GM11168 (cell line): Measurements from ENCODE around the gene FAT4.

Experiments
- in situ Hi-C: fragments of 300-500 bp; cut with MboI; formaldehyde crosslinking; loops from one replicate; pipeline ENCODE4 v1.12.0; 2022; ENCODE audit warnings: low sequenced_read_pairs; ENCODE audit not compliant: unreplicated experiment

FAT4 gene

DNA sequence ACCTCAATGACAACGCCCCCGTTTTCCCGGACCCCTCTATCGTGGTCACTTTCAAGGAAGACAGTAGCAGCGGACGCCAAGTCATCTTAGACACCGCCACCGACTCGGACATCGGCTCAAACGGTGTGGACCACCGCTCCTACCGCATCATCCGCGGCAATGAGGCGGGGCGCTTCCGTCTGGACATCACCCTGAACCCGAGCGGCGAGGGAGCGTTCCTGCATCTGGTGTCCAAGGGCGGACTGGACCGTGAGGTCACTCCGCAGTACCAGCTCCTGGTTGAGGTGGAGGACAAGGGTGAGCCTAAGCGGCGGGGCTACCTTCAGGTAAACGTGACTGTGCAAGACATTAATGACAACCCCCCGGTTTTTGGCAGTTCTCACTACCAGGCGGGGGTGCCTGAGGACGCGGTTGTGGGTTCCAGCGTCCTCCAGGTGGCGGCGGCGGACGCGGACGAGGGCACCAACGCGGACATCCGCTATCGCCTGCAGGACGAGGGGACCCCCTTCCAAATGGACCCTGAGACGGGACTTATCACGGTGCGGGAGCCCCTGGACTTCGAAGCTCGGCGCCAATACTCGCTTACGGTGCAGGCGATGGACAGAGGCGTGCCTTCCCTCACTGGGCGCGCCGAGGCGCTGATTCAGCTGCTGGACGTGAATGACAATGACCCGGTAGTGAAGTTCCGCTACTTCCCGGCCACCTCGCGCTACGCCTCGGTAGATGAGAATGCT, 2.2 kb downstream of the FAT4 start:
- in situ Hi-C loops: no loop called here

DNA sequence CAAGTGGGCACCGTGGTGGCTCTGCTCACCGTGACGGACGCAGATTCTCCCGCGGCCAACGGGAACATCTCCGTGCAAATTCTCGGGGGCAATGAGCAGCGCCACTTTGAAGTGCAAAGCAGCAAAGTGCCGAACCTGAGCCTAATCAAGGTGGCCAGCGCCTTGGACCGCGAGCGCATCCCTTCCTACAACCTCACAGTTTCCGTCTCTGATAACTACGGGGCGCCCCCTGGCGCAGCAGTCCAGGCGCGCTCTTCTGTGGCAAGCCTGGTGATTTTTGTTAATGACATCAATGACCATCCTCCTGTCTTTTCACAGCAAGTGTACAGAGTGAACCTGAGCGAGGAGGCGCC, 2.7 kb downstream of the FAT4 start:
- in situ Hi-C loops: no loop called here

- in situ Hi-C loops: no loop called here
These were observed 4.6 kb downstream of the FAT4 start for GRCh38 chr4:125319311-125319710.

GRCh38 chr4:125321709-125322365, 7.1 kb downstream of the FAT4 start:
- in situ Hi-C loops: no loop called here

GRCh38 chr4:125322366-125322730, 7.6 kb downstream of the FAT4 start:
- in situ Hi-C loops: no loop called here

- in situ Hi-C loops: no loop called here
These were observed 8.9 kb downstream of the FAT4 start for GRCh38 chr4:125323654-125324053.

DNA sequence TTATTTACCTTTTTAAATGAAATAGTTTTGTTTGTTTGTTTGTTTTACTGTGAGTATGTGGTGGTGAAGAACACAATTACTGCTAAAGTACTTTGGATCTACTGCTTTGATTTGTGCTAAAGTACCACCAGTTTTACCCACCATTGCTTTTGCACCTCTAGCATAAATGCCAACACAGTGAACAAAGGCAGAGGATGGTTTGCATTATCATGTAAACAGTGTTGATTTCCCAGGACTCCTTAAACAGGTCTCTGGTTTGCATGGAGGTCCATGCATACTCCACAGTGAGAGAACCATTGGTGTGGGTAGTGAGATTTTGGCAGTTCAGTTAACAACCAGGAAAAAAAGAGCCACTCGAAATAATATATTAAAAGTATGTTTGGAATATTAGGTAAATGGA, 11.0 kb downstream of the FAT4 start:
- in situ Hi-C loops: no loop called here

GRCh38 chr4:125331116-125331515, 16.4 kb downstream of the FAT4 start:
- in situ Hi-C loops: no loop called here

- in situ Hi-C loops: no loop called here
These were observed 20.2 kb downstream of the FAT4 start for GRCh38 chr4:125334926-125335325.

DNA sequence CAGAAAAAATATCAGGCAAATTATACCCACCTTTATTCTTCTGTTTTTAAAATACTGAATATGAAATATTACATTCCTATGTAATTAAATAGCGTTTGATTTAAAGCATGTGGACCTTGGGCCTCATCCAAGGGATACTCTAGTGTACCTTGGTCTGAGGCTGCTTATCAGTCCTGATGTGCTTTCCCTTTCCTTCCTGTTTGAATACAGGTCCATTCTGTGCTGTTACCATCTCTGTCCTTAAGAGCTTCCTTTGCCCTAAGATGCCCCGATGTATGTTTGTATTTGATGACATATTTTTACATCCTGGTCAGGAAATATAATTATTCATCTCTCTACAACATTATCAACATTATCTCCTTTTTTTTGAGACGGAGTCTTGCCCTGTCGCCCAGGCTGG, 24.1 kb downstream of the FAT4 start:
- in situ Hi-C loops: no loop called here

- in situ Hi-C loops: no loop called here
These were observed 29.4 kb downstream of the FAT4 start for GRCh38 chr4:125344198-125344597.

DNA sequence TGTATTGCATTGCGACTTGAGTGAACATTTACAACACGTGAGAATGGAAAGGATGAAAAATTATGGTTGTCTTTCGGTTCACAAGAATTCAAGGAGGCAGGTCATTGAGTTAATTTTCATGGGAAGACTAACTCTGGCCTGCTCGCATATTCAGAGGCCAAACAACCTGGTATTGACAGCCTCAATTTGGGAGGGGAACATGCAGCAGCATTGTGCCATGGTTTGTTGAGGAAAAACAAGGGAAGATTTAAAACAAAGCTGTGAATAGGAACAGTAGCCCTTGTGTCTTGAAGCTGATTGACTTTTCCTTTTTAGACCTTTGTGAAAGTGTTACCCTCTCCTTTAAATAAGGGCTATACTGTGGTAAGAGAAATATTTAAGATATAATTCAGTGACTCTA, 31.9 kb downstream of the FAT4 start:
- in situ Hi-C loops: no loop called here

DNA sequence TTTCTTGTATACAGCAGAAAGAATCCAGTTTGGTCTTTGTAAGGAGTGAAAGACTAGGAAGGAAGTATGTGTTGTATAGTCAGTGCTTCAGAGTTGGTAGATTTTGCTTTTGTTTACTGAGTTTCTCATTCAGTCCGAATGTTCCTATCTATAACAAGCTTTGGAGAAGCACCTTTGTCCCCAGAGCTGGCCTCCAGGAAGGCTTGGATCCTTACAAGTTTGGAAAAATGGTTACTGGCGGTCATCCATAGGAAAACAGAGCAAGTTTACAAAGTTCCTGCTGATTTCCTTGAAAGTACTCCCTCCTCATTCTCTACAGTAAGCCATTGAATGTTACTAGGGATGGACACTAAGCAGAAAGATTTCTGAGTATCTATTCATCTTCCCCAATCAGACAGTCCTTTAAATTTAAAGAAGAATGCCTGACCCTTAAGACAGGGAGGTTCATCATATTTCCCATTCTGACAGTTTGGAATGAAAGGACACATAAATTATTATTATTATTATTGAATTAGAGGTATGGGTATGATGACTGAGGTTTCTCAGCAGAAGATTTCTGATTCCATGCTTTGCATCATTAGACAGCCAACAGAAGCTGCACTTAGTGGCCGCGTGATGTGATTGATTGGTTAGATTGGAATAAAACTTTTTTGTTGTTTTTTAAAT, 35.8 kb downstream of the FAT4 start:
- in situ Hi-C loops: no loop called here

GRCh38 chr4:125352521-125352920, 37.8 kb downstream of the FAT4 start:
- in situ Hi-C loops: no loop called here

- in situ Hi-C loops: no loop called here
These were observed 38.4 kb downstream of the FAT4 start for GRCh38 chr4:125353131-125353530.

DNA sequence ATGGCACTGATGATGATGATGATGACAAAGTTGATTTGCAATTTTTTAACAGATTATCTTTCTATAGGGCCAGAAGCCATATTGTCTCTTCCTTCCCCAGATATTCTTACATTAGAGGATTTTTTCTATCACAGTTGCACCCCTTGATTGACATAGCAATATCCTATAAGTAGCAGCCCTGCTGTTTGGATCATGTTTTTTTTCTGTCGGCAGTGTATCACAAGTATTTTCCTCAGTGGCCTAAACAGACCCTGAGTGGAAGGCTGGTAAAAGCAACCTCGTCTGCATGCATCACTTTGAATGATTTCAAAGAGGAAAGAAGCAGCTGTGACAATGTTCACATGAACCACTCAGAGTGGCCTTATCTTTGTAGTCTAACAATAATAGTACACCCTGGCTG, 41.0 kb downstream of the FAT4 start:
- in situ Hi-C loops: no loop called here

- in situ Hi-C loops: no loop called here
These were observed 42.9 kb downstream of the FAT4 start for GRCh38 chr4:125357675-125358074.

DNA sequence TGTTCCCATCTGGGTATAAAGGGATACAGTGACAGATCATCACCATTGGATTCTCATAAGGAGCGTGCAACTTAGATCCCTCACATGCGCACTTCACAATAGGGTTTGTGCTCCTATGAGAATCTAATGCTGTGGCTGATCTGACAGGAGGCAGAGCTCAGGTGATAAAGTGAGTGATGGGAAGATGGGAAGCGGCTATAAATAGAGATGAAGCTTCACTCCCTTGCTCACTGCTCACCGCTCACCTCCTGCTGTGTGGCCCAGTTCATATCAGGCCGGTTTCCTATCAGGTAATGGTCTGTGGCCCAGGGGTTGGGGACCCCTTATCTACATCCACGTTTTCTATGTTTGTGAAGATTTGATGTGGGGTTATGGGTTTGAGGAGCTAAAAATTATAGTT, 43.7 kb downstream of the FAT4 start:
- in situ Hi-C loops: no loop called here

DNA sequence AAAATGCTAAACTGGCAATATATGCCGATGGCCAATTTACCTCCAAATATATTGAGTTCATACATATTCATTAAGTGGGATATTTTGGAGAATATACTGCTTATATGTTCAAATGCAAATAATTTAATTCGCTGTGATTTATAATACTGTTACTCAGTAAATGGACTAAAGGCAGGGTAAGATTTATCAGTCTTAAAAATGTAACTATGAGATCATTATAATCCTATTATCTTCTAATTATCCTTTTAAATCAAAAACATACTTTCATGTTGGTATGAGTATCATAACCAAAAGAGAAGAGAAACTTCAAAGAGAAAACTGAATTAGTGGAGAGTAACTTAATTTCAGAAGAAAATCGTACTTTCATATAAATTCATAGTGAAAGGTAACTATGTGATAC, 44.6 kb downstream of the FAT4 start:
- in situ Hi-C loops: no loop called here

DNA sequence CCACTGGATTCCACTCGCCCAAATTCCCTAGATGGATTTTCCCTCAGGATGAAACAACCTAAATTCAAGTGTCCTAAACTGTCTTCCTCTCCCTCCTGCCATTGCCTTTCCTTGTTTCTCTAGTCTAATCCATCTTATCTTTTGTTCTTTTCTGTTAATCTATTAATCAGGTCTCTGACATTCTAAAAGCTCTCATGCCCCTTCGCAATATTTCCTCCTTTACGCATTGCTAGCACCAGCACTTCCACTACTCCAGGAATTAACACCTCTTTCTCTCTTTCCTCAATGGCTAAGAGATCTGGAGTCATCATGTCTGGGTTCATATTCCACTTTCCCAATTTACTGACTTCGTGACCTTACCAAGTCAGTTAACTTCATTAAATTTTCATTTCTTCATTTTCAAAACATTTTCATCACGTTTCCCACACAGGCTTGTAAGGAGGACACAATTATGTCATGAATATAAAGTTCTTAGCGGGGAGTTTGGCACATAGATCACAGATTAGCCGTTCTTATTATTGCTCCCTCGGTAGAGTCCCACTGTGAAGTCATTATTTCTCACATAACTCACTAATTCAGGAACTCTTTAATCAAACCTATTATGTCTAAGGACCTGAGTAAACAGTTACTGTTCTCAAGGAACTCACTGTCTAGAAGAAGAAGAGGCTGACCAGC, 45.3 kb downstream of the FAT4 start:
- in situ Hi-C loops: no loop called here

- in situ Hi-C loops: no loop called here
These were observed 46.0 kb downstream of the FAT4 start for GRCh38 chr4:125360727-125361126.
